MM.1S (cell line): ENCODE data around the gene CLDN34.

Experiments used
- DNase-seq: peaks from one replicate; pipeline ENCODE4 v3.0.0-alpha.2; 2015
- H2AFZ ChIP-seq: fragments of 300-600 bp; sonication (generic); 2 replicates; pipeline ENCODE4 v1.6.0; 2016; ENCODE audit warnings: antibody characterized with exemption, low read length
- H3F3A ChIP-seq: fragments of 300-600 bp; sonication (generic); 2 replicates; pipeline ENCODE4 v1.6.1; 2016; ENCODE audit warnings: mild to moderate bottlenecking, antibody characterized with exemption, low read length, moderate library complexity, mixed read lengths; ENCODE audit not compliant: insufficient read depth
- H3K27ac ChIP-seq: fragments of 300-600 bp; sonication (generic); 2 replicates; pipeline ENCODE4 v1.5.1; 2016; ENCODE audit warnings: mild to moderate bottlenecking, low read length
- H3K27me3 ChIP-seq: fragments of 300-600 bp; sonication (generic); replicated peaks from 2 replicates; pipeline ENCODE4 v1.6.0; 2016; ENCODE audit warnings: low read length; ENCODE audit not compliant: insufficient read depth
- H3K36me3 ChIP-seq: fragments of 300-600 bp; sonication (generic); replicated peaks from 2 replicates; pipeline ENCODE4 v1.6.1; 2016; ENCODE audit warnings: mild to moderate bottlenecking, low read length, mixed read lengths; ENCODE audit not compliant: insufficient read depth
- H3K4me1 ChIP-seq: fragments of 300-600 bp; sonication (generic); 2 replicates; pipeline ENCODE4 v1.6.1; 2016; ENCODE audit warnings: low read length, mixed read lengths
- H3K4me2 ChIP-seq: fragments of 300-600 bp; sonication (generic); 2 replicates; pipeline ENCODE4 v1.6.0; 2016; ENCODE audit warnings: low read depth, low read length
- H3K4me3 ChIP-seq: fragments of 300-600 bp; sonication (generic); 2 replicates; pipeline ENCODE4 v1.5.1; 2016; ENCODE audit warnings: low read length, mixed read lengths
- H3K79me2 ChIP-seq: fragments of 300-600 bp; sonication (generic); 2 replicates; pipeline ENCODE4 v1.6.1; 2016; ENCODE audit warnings: mixed run types, low read length, mixed read lengths
- H3K9ac ChIP-seq: fragments of 300-600 bp; sonication (generic); 2 replicates; pipeline ENCODE4 v1.6.1; 2016; ENCODE audit warnings: low read length, mixed read lengths
- H3K9me2 ChIP-seq: fragments of 300-600 bp; sonication (generic); replicated peaks from 2 replicates; pipeline ENCODE4 v1.6.1; 2016; ENCODE audit warnings: mild to moderate bottlenecking, low read length, mixed read lengths; ENCODE audit not compliant: insufficient read depth
- H3K9me3 ChIP-seq: fragments of 300-600 bp; sonication (generic); replicated peaks from 2 replicates; pipeline ENCODE4 v1.6.1; 2016; ENCODE audit warnings: mild to moderate bottlenecking, low read length, mixed read lengths; ENCODE audit not compliant: insufficient read depth
- H4K20me1 ChIP-seq: fragments of 300-600 bp; sonication (generic); 2 replicates; pipeline ENCODE4 v1.6.1; 2016; ENCODE audit warnings: mild to moderate bottlenecking, low read length, moderate library complexity, mixed read lengths; ENCODE audit not compliant: insufficient read depth
- CTCF ChIP-seq: fragments of 300-600 bp; sonication (generic); IDR thresholded peaks from 2 replicates; pipeline ENCODE4 v1.5.1; 2016; ENCODE audit warnings: antibody characterized with exemption, low read length, mixed read lengths
- EZH2 ChIP-seq: fragments of 300-600 bp; sonication (generic); optimal IDR thresholded peaks from 2 replicates; pipeline ENCODE3; 2017; ENCODE audit warnings: low read depth, mild to moderate bottlenecking, antibody characterized with exemption, low read length, mixed read lengths
- EZH2phosphoT487 ChIP-seq: fragments of 300-600 bp; sonication (generic); IDR thresholded peaks from 2 replicates; pipeline ENCODE4 v1.6.1; 2018; ENCODE audit warnings: antibody characterized with exemption, low read length

CLDN34 gene

DNA sequence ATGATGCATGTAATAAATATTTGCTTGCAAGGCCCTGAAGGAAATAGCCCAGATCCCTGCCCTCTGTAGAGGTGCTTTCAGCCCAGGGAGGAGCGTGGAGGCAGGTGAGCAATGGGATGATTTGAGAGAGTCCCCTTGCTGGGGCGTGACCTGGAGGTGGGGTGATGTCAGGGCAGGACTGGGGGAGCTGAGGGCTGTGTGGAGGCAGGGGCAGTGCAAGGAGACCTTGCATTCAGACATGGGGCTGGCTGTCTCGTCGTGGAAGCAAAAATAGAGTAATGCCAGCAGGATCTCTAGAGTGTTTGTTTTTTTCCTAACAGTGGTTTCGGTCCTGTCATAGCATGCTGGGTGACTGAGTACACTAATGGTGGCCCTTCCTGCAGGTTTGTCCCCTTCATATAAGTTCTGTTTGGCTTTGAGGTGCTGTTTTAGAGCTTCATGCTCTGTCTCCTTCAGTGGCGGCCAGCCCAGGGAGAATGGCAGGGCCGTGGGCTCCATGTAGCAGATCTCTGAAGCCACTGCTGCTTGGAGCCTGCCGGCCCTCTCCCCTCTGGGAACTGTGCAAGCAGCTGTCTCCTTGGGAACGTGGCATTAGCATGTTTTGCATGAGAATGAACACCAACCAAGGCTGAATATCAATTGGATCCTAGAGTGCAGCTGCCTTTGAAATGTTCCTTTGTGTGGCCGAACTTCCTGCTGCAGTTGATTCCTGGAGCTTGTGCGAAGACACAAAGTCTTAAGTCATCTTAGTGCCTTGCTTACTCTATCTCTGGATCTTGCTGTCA lies 39.3 kb upstream of the CLDN34 start:
- Histone ChIP-seq H3K36me3 (no peaks in the 10 kb centered on the region), H2AFZ (no peak overlapping the region), H4K20me1 (no peaks in the 10 kb centered on the region), H3K4me3 (no peak overlapping the region), H3K9me2 (no peaks in the 10 kb centered on the region), H3K9ac (no peak overlapping the region), H3K4me2 (no peak overlapping the region), H3K4me1 (no peaks in the 10 kb centered on the region), H3K9me3 (no peaks in the 10 kb centered on the region), H3K79me2 (no peaks in the 10 kb centered on the region), H3K27me3 (no peaks in the 10 kb centered on the region), H3K27ac (no peak overlapping the region), H3F3A (no peaks in the 10 kb centered on the region)
- TF ChIP-seq EZH2, result no peak
- DNase-seq, result no peak

- Histone ChIP-seq H3K4me1 (no peaks in the 10 kb centered on the region), H3K9me2 (no peaks in the 10 kb centered on the region), H3K27me3 (no peaks in the 10 kb centered on the region), H3K9ac (no peak overlapping the region), H3K4me3 (no peak overlapping the region), H3K27ac (no peak overlapping the region), H2AFZ (no peak overlapping the region), H3K9me3 (no peaks in the 10 kb centered on the region), H4K20me1 (no peaks in the 10 kb centered on the region), H3K4me2 (no peak overlapping the region), H3F3A (no peaks in the 10 kb centered on the region), H3K36me3 (no peaks in the 10 kb centered on the region), H3K79me2 (no peaks in the 10 kb centered on the region)
- DNase-seq, result no peak
- TF ChIP-seq EZH2, result no peak
- TF ChIP-seq EZH2phosphoT487, result no peak
- TF ChIP-seq CTCF, result no peak
Measured at GRCh38 chrX:9935436-9935835, 31.7 kb upstream of the CLDN34 start.

DNA sequence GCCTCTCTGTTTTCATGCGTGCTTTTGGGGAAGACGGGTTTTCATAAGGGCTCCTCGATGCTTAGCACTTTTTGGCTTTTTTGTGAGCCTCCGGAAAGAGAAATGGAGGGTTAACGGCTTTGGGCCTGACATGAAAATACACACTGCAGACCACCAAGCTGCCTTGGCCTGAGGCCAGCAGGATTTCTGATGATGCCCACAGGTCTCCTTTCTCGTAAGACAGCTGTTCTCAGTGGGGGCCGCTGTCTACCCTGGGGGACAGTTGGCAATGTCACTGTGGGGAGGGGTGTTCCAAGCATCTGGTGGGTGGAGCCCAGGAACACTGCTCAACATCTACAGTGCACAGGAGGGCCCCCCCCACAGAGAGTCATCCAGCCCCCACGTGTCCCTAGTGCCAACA lies 29.4 kb upstream of the CLDN34 start:
- no peaks in the 10 kb centered on the region for H4K20me1 ChIP-seq
- H3K27ac ChIP-seq, result no peak overlapping the region
- H3K36me3 ChIP-seq, result no peaks in the 10 kb centered on the region
- H3K27me3 ChIP-seq, result no peaks in the 10 kb centered on the region
- no peaks in the 10 kb centered on the region for H3K9me3 ChIP-seq
- H3K79me2 ChIP-seq, result no peaks in the 10 kb centered on the region
- no peaks in the 10 kb centered on the region for H3K4me1 ChIP-seq
- no peaks in the 10 kb centered on the region for H3K9me2 ChIP-seq
- no peak overlapping the region for H3K4me3 ChIP-seq
- TF ChIP-seq EZH2phosphoT487 (no peak), EZH2 (no peak), CTCF (no peak)
- no peak overlapping the region for H2AFZ ChIP-seq
- H3F3A ChIP-seq, result no peaks in the 10 kb centered on the region
- no peak for DNase-seq
- H3K4me2 ChIP-seq, result no peak overlapping the region
- H3K9ac ChIP-seq, result no peak overlapping the region

DNA sequence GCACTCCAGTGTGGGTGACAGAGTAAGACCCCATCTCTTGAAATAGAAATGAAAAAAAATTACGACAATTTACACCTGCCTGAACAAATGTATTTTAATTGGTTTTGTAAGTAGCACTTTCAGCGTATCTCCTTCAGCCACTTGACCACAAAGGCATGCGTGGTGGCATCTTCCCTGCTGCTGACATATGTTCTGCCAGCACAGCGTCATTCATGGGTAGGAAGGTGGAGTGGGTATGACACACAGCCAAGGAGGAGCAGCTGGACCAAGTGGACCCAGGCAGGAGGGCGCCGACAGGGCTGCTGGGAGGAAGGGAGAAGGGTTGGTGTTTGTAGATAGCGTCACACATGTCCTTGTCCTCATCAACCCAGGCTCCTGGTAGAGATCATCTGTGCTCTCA lies 28.6 kb upstream of the CLDN34 start:
- Histone ChIP-seq H3K9me3 (no peaks in the 10 kb centered on the region), H3F3A (no peaks in the 10 kb centered on the region), H3K9ac (no peak overlapping the region), H4K20me1 (no peaks in the 10 kb centered on the region), H3K4me3 (no peak overlapping the region), H2AFZ (no peak overlapping the region), H3K27me3 (no peaks in the 10 kb centered on the region), H3K36me3 (no peaks in the 10 kb centered on the region), H3K27ac (no peak overlapping the region), H3K4me2 (no peak overlapping the region), H3K4me1 (no peaks in the 10 kb centered on the region), H3K9me2 (no peaks in the 10 kb centered on the region), H3K79me2 (no peaks in the 10 kb centered on the region)
- TF ChIP-seq EZH2phosphoT487 (no peak), EZH2 (no peak), CTCF (no peak)
- no peak for DNase-seq
